BLaER1 treated with 17β-estradiol and CSF1 and Interleukin-3, amounts not matched to agents 10 nM and 100 nM (cell line): ENCODE results near the gene NTF3.

Experiments
- H3K27ac ChIP-seq, 11 experiments: shearing (Covaris generic); formaldehyde crosslinking; 2 replicates each; pipeline ENCODE4 v1.8.1; 2022
- H3K27me3 ChIP-seq, 11 experiments: shearing (Covaris generic); formaldehyde crosslinking; 2 replicates each; pipeline ENCODE4 v1.8.1; 2022
- H3K36me3 ChIP-seq, 11 experiments: shearing (Covaris generic); formaldehyde crosslinking; 2 replicates each; pipeline ENCODE4 v1.8.1; 2022
- H3K4me1 ChIP-seq, 10 experiments: shearing (Covaris generic); formaldehyde crosslinking; 2 replicates each; pipeline ENCODE4 v1.8.1; 2022
- H3K4me2 ChIP-seq, 11 experiments: shearing (Covaris generic); formaldehyde crosslinking; 2 replicates each; pipeline ENCODE4 v1.8.1; 2022
- H3K4me3 ChIP-seq, 10 experiments: shearing (Covaris generic); formaldehyde crosslinking; 2 replicates each; pipeline ENCODE4 v1.8.1; 2022
- H3K9ac ChIP-seq, 11 experiments: shearing (Covaris generic); formaldehyde crosslinking; 2 replicates each; pipeline ENCODE4 v1.8.1; 2022
- H3K9me3 ChIP-seq, 11 experiments: shearing (Covaris generic); formaldehyde crosslinking; replicated peaks in 1 of 11; 2 replicates each; pipeline ENCODE4 v1.8.1; 2022
- H4K20me1 ChIP-seq, 11 experiments: shearing (Covaris generic); formaldehyde crosslinking; 2 replicates each; pipeline ENCODE4 v1.8.1; 2022
- Cebpa-rat ChIP-seq, 11 experiments: shearing (Covaris generic); IDR thresholded peaks; 2 replicates each; pipeline ENCODE4 v1.8.1; 2022

The NTF3 gene

GRCh38 chr12:5511644-5512600 lies 80.0 kb downstream of the NTF3 start:
- H3K4me1 ChIP-seq: peaks cover 0 to 4% (median 2%) of the 10 kb centered on the region in 10 experiments; a peak in 8 of 20 replicates
- H3K36me3 ChIP-seq: no peaks in the 10 kb centered on the region
- H3K27ac ChIP-seq: no peak overlapping the region
- H3K9ac ChIP-seq: no peak overlapping the region
- no peaks in the 10 kb centered on the region for H3K27me3 ChIP-seq
- H3K4me2 ChIP-seq: no peak overlapping the region
- no peaks in the 10 kb centered on the region for H4K20me1 ChIP-seq
- H3K4me3 ChIP-seq: no peak overlapping the region
- H3K9me3 ChIP-seq: no peaks in the 10 kb centered on the region
- TF ChIP-seq Cebpa-rat (IDR thresholded peaks at IDR 0.05): no peak

GRCh38 chr12:5512601-5512970 lies 80.7 kb downstream of the NTF3 start:
- H3K4me2 ChIP-seq: no peak overlapping the region
- no peak overlapping the region for H3K27ac ChIP-seq
- H3K9me3 ChIP-seq: no peaks in the 10 kb centered on the region
- no peak overlapping the region for H3K9ac ChIP-seq
- no peak for TF ChIP-seq Cebpa-rat (IDR thresholded peaks at IDR 0.05)
- H4K20me1 ChIP-seq: no peaks in the 10 kb centered on the region
- no peak overlapping the region for H3K4me3 ChIP-seq
- H3K4me1 ChIP-seq: no peaks in the 10 kb centered on the region; a peak in 1 of 20 replicates
- no peaks in the 10 kb centered on the region for H3K27me3 ChIP-seq
- H3K36me3 ChIP-seq: no peaks in the 10 kb centered on the region

- Histone ChIP-seq H3K4me3 (no peak overlapping the region), H3K27me3 (no peaks in the 10 kb centered on the region), H3K4me2 (no peak overlapping the region), H3K9me3 (no peaks in the 10 kb centered on the region), H3K36me3 (no peaks in the 10 kb centered on the region), H4K20me1 (no peaks in the 10 kb centered on the region), H3K4me1 (no peaks in the 10 kb centered on the region), H3K27ac (no peak overlapping the region), H3K9ac (no peak overlapping the region)
- TF ChIP-seq Cebpa-rat (IDR thresholded peaks at IDR 0.05): no peak
These were observed 81.5 kb downstream of the NTF3 start for GRCh38 chr12:5513406-5513805.

GRCh38 chr12:5514016-5514415 lies 82.1 kb downstream of the NTF3 start:
- H3K4me1 ChIP-seq: no peaks in the 10 kb centered on the region
- no peaks in the 10 kb centered on the region for H3K36me3 ChIP-seq
- H4K20me1 ChIP-seq: no peaks in the 10 kb centered on the region
- H3K4me3 ChIP-seq: no peak overlapping the region
- no peak for TF ChIP-seq Cebpa-rat (IDR thresholded peaks at IDR 0.05)
- no peak overlapping the region for H3K9ac ChIP-seq
- no peak overlapping the region for H3K4me2 ChIP-seq
- H3K9me3 ChIP-seq: no peaks in the 10 kb centered on the region
- no peak overlapping the region for H3K27ac ChIP-seq
- H3K27me3 ChIP-seq: no peaks in the 10 kb centered on the region

GRCh38 chr12:5514545-5514944 lies 82.6 kb downstream of the NTF3 start:
- no peak overlapping the region for H3K4me3 ChIP-seq
- no peaks in the 10 kb centered on the region for H3K27me3 ChIP-seq
- no peak overlapping the region for H3K27ac ChIP-seq
- no peak overlapping the region for H3K4me2 ChIP-seq
- no peaks in the 10 kb centered on the region for H3K4me1 ChIP-seq
- no peak overlapping the region for H3K9ac ChIP-seq
- H3K9me3 ChIP-seq: no peaks in the 10 kb centered on the region
- H4K20me1 ChIP-seq: no peaks in the 10 kb centered on the region
- H3K36me3 ChIP-seq: no peaks in the 10 kb centered on the region
- no peak for TF ChIP-seq Cebpa-rat (IDR thresholded peaks at IDR 0.05)

GRCh38 chr12:5515458-5515857 lies 83.5 kb downstream of the NTF3 start:
- no peak overlapping the region for H3K4me3 ChIP-seq
- H3K4me1 ChIP-seq: no peaks in the 10 kb centered on the region
- H3K9ac ChIP-seq: no peak overlapping the region

GRCh38 chr12:5516371-5517241 lies 84.7 kb downstream of the NTF3 start:
- Histone ChIP-seq H3K27me3 (no peaks in the 10 kb centered on the region), H4K20me1 (no peaks in the 10 kb centered on the region), H3K9me3 (no peaks in the 10 kb centered on the region), H3K27ac (no peak overlapping the region), H3K36me3 (no peaks in the 10 kb centered on the region), H3K4me1 (no peaks in the 10 kb centered on the region), H3K4me3 (no peak overlapping the region), H3K9ac (no peak overlapping the region), H3K4me2 (no peak overlapping the region)
- no peak for TF ChIP-seq Cebpa-rat (IDR thresholded peaks at IDR 0.05)

More at GRCh38 chr12:5515458-5515857, 83.5 kb downstream of the NTF3 start:
- Histone ChIP-seq H3K36me3 (no peaks in the 10 kb centered on the region), H3K4me2 (no peak overlapping the region), H3K27ac (no peak overlapping the region), H3K27me3 (no peaks in the 10 kb centered on the region), H4K20me1 (no peaks in the 10 kb centered on the region), H3K9me3 (no peaks in the 10 kb centered on the region)
- no peak for TF ChIP-seq Cebpa-rat (IDR thresholded peaks at IDR 0.05)

GRCh38 chr12:5518584-5519365 lies 86.9 kb downstream of the NTF3 start:
- Histone ChIP-seq H4K20me1 (no peaks in the 10 kb centered on the region), H3K9me3 (no peaks in the 10 kb centered on the region), H3K27ac (no peak overlapping the region), H3K36me3 (no peaks in the 10 kb centered on the region), H3K9ac (no peak overlapping the region), H3K27me3 (no peaks in the 10 kb centered on the region), H3K4me3 (no peak overlapping the region), H3K4me1 (peaks cover 0 to 6% (median 0%) of the 10 kb centered on the region in 10 experiments; a peak in 3 of 20 replicates), H3K4me2 (no peak overlapping the region)
- TF ChIP-seq Cebpa-rat (IDR thresholded peaks at IDR 0.05): no peak

- Histone ChIP-seq H4K20me1 (no peaks in the 10 kb centered on the region), H3K4me2 (no peak overlapping the region), H3K9ac (no peak overlapping the region), H3K4me3 (no peak overlapping the region), H3K27ac (no peak overlapping the region), H3K4me1 (peaks cover 0 to 6% (median 0%) of the 10 kb centered on the region in 10 experiments; a peak in 3 of 20 replicates), H3K9me3 (no peaks in the 10 kb centered on the region), H3K36me3 (no peaks in the 10 kb centered on the region), H3K27me3 (no peaks in the 10 kb centered on the region)
- no peak for TF ChIP-seq Cebpa-rat (IDR thresholded peaks at IDR 0.05)
These were observed 88.1 kb downstream of the NTF3 start for GRCh38 chr12:5520037-5520436.
